HepG2 (cell line): Measurements from ENCODE around the gene THADA. TPM values are rescaled to one million over a fixed set of nuclear protein-coding genes. Genes with fewer than 3 reads are reported as not detected.

ENCODE experiments used
- DBP ChIP-seq: sonication (generic); formaldehyde crosslinking; IDR thresholded peaks from 2 replicates; pipeline ENCODE4 v1.4.0; 2020; ENCODE audit warnings: missing genetic modification reagents; ENCODE audit errors: not compliant biosample characterization
- ELF4 ChIP-seq: sonication (generic); formaldehyde crosslinking; IDR thresholded peaks from 2 replicates; pipeline ENCODE4 v1.5.0; 2020; ENCODE audit warnings: missing genetic modification reagents, mild to moderate bottlenecking, moderate library complexity, borderline replicate concordance
- FOXK1 ChIP-seq: sonication (generic); formaldehyde crosslinking; IDR thresholded peaks from 2 replicates; pipeline ENCODE4 v1.4.0; 2020; ENCODE audit warnings: low read depth, missing genetic modification reagents, borderline replicate concordance
- FOXO1 ChIP-seq: sonication (generic); formaldehyde crosslinking; IDR thresholded peaks from 2 replicates; pipeline ENCODE4 v1.4.0; 2020; ENCODE audit warnings: missing genetic modification reagents
- FOXP1 ChIP-seq, 2 experiments: fragments of 450-650 bp in 1 of 2; IDR thresholded peaks; 2 replicates each; pipeline ENCODE4 v1.6.1; 2017 to 2018; ENCODE audit warnings: antibody characterized with exemption in 1 of 2
- HIVEP1 ChIP-seq: sonication (generic); formaldehyde crosslinking; IDR thresholded peaks from 2 replicates; pipeline ENCODE4 v1.4.0; 2020; ENCODE audit warnings: mild to moderate bottlenecking, missing genetic modification reagents
- KDM1A ChIP-seq: IDR thresholded peaks from 2 replicates; pipeline ENCODE4 v1.6.1; 2016; ENCODE audit warnings: missing compliant biosample characterization
- MTA1 ChIP-seq: sonication (generic); formaldehyde crosslinking; IDR thresholded peaks from 2 replicates; pipeline ENCODE4 v1.4.0; 2020; ENCODE audit warnings: missing genetic modification reagents, mild to moderate bottlenecking, borderline replicate concordance
- MTA3 ChIP-seq: sonication (generic); formaldehyde crosslinking; IDR thresholded peaks from 2 replicates; pipeline ENCODE4 v1.4.0; 2020; ENCODE audit warnings: missing genetic modification reagents
- RBAK ChIP-seq: sonication (generic); formaldehyde crosslinking; IDR thresholded peaks from 2 replicates; pipeline ENCODE4 v1.5.1; 2020; ENCODE audit warnings: mild to moderate bottlenecking, missing genetic modification reagents
- SALL1 ChIP-seq: sonication (generic); formaldehyde crosslinking; IDR thresholded peaks from 2 replicates; pipeline ENCODE4 v1.8.0; 2022; ENCODE audit warnings: mild to moderate bottlenecking, missing genetic modification reagents
- SSRP1 ChIP-seq: IDR thresholded peaks from 2 replicates; pipeline ENCODE4 v1.6.1; 2016; ENCODE audit warnings: control low read depth
- TFAP4 ChIP-seq: sonication (generic); IDR thresholded peaks from 2 replicates; pipeline ENCODE4 v1.6.1; 2016; ENCODE audit warnings: low read depth, borderline replicate concordance
- ZNF263 ChIP-seq: sonication (generic); formaldehyde crosslinking; IDR thresholded peaks from 2 replicates; pipeline ENCODE4 v1.4.0; 2020; ENCODE audit warnings: missing genetic modification reagents
- ZNF280D ChIP-seq: sonication (generic); formaldehyde crosslinking; IDR thresholded peaks from 2 replicates; pipeline ENCODE4 v1.5.1; 2020; ENCODE audit warnings: mild to moderate bottlenecking, missing genetic modification reagents
- ZNF496 ChIP-seq: sonication (generic); formaldehyde crosslinking; IDR thresholded peaks from 2 replicates; pipeline ENCODE4 v1.8.1; 2023; ENCODE audit warnings: mild to moderate bottlenecking, moderate library complexity, missing genetic modification reagents; ENCODE audit not compliant: insufficient replicate concordance
- ZSCAN29 ChIP-seq: sonication (generic); formaldehyde crosslinking; conservative IDR thresholded peaks from 2 replicates; pipeline ENCODE4 v1.4.0; 2020; ENCODE audit warnings: mild to moderate bottlenecking, missing genetic modification reagents
- polyA plus RNA-seq, 8 experiments: library from polyadenylated mRNA; depleted of rRNA in 3 of 8; stranded (reverse) in 7 of 8; unstranded in 1 of 8; fragments of >200 nt; fragmentation: Illumina TruSeq in 4 of 8; extraction: Trizol in 4 of 8; gene quantifications; 2 replicates each; pipeline versions ENCODE4 v1.2.1 to v1.2.3, GENCODE V29; 2011 to 2016; ENCODE audit warnings: low read depth in 4 of 8, missing spikeins in 1 of 8, mixed read lengths in 1 of 8; ENCODE audit not compliant: insufficient read depth in 1 of 8
- total RNA-seq, 5 experiments: library from RNA; depleted of rRNA; stranded (reverse); fragments of >200 nt; fragmentation: Illumina TruSeq; extraction: Trizol; gene quantifications; 2 replicates each; pipeline ENCODE4 v1.2.3, GENCODE V29; 2016; ENCODE audit warnings: low read depth in 1 of 5
- TF ChIP-seq, protein P1 (sequence below): sonication (generic); formaldehyde crosslinking; conservative IDR thresholded peaks from 2 replicates; pipeline ENCODE4 v1.8.0; 2022; ENCODE audit warnings: low read depth, missing genetic modification reagents
- TF ChIP-seq, protein P2 (sequence below): sonication (generic); formaldehyde crosslinking; IDR thresholded peaks from 2 replicates; pipeline ENCODE4 v1.5.1; 2020; ENCODE audit warnings: missing genetic modification reagents, mild to moderate bottlenecking, borderline replicate concordance
- TF ChIP-seq, protein P3 (sequence below): conservative IDR thresholded peaks from 2 replicates; pipeline ENCODE4 v1.6.1; 2018; ENCODE audit warnings: missing genetic modification reagents

THADA gene
- total and polyA plus RNA-seq, 2 of the 13 experiments (the other 11 are each of a cell fraction or from before 2014, with no cell fraction given), result 12.7 to 21.7 TPM

DNA sequence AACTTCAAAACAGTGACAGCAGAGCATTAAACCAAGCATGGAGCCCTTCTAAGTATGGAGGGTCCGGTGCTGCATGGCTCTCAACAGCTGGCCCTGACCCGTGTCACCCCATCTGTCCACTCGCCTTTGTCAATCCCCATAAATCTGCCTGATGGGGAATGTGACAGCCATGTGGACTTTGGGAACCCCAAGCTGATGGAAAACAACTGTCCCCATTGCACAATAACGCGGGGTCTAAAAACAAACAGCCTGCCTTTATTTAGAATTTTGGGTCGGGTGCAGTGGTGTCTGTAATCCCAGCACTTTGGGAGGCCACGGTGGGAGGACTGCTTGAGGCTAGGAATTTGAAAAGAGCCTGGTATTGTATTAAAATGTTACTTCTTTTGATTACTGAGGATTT is 17.1 kb upstream of the THADA start (continued):
- TF ChIP-seq, protein P1, sequence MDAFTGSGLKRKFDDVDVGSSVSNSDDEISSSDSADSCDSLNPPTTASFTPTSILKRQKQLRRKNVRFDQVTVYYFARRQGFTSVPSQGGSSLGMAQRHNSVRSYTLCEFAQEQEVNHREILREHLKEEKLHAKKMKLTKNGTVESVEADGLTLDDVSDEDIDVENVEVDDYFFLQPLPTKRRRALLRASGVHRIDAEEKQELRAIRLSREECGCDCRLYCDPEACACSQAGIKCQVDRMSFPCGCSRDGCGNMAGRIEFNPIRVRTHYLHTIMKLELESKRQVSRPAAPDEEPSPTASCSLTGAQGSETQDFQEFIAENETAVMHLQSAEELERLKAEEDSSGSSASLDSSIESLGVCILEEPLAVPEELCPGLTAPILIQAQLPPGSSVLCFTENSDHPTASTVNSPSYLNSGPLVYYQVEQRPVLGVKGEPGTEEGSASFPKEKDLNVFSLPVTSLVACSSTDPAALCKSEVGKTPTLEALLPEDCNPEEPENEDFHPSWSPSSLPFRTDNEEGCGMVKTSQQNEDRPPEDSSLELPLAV (CRISPR knock-in tag), result no peak
- TF ChIP-seq MTA1 (CRISPR knock-in tag), result no peak
- peak; percentile 77; the same call in 1 of the 2 replicates for TF ChIP-seq FOXO1 (CRISPR knock-in tag)
- TF ChIP-seq, protein P2, sequence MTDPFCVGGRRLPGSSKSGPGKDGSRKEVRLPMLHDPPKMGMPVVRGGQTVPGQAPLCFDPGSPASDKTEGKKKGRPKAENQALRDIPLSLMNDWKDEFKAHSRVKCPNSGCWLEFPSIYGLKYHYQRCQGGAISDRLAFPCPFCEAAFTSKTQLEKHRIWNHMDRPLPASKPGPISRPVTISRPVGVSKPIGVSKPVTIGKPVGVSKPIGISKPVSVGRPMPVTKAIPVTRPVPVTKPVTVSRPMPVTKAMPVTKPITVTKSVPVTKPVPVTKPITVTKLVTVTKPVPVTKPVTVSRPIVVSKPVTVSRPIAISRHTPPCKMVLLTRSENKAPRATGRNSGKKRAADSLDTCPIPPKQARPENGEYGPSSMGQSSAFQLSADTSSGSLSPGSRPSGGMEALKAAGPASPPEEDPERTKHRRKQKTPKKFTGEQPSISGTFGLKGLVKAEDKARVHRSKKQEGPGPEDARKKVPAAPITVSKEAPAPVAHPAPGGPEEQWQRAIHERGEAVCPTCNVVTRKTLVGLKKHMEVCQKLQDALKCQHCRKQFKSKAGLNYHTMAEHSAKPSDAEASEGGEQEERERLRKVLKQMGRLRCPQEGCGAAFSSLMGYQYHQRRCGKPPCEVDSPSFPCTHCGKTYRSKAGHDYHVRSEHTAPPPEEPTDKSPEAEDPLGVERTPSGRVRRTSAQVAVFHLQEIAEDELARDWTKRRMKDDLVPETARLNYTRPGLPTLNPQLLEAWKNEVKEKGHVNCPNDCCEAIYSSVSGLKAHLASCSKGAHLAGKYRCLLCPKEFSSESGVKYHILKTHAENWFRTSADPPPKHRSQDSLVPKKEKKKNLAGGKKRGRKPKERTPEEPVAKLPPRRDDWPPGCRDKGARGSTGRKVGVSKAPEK (CRISPR knock-in tag), result no peak
- TF ChIP-seq FOXK1, result no peak; the same call in 1 of the 2 replicates
- TF ChIP-seq MTA3 (CRISPR knock-in tag), result no peak
- no peak for TF ChIP-seq ZSCAN29 (CRISPR knock-in tag)
- TF ChIP-seq ZNF263 (CRISPR knock-in tag), result peak; percentile 53; the same call in 1 of the 2 replicates
- TF ChIP-seq, protein P3, sequence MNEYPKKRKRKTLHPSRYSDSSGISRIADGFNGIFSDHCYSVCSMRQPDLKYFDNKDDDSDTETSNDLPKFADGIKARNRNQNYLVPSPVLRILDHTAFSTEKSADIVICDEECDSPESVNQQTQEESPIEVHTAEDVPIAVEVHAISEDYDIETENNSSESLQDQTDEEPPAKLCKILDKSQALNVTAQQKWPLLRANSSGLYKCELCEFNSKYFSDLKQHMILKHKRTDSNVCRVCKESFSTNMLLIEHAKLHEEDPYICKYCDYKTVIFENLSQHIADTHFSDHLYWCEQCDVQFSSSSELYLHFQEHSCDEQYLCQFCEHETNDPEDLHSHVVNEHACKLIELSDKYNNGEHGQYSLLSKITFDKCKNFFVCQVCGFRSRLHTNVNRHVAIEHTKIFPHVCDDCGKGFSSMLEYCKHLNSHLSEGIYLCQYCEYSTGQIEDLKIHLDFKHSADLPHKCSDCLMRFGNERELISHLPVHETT, result no peak
- TF ChIP-seq SSRP1, result no peak
- TF ChIP-seq SALL1, result peak; percentile 68
- no peak; the same call in 1 of the 2 replicates for TF ChIP-seq KDM1A (CRISPR knock-in tag)
- no peak for TF ChIP-seq ELF4 (CRISPR knock-in tag)
- TF ChIP-seq FOXP1 (IDR thresholded peaks at IDR 0.05), result no peak
- TF ChIP-seq FOXP1 (CRISPR knock-in tag; IDR thresholded peaks at IDR 0.05), result peak; percentile 54; the same call in 1 of the 2 replicates
- TF ChIP-seq DBP, result no peak
- no peak for TF ChIP-seq ZNF280D (CRISPR knock-in tag)
- no peak for TF ChIP-seq RBAK (CRISPR knock-in tag)
- TF ChIP-seq ZNF496 (CRISPR knock-in tag), result no peak
- no peak; the same call in 1 of the 2 replicates for TF ChIP-seq HIVEP1 (CRISPR knock-in tag)
- TF ChIP-seq TFAP4, result peak; percentile 47
